Stimulated activated CD8-positive, alpha-beta memory T cell treated with anti-CD3 and anti-CD28 coated beads, Interleukin-12 subunit alpha, Interleukin-12 subunit beta, amount 100 ng/mL, for 24 hours (primary cell): Measurements from ENCODE around the gene ESPN.
"Not testable (repeated sequence)": the region's sequence is repeated elsewhere in the genome, so short reads cannot be mapped to it uniquely, and the experiment has no call there.

Experiments used
- DNase-seq: peaks from one replicate; pipeline ENCODE4 v3.0.0-alpha.2; 2020; ENCODE audit errors: extremely low read depth

ESPN gene

GRCh38 chr1:6424619-6425593 is at the start of gene ESPN:
TSS of gene ESPN (plus strand) at chr1:6424776. CDS start at chr1:6424956, 180 bp downstream.
- no peak for DNase-seq

- DNase-seq, result no peak
These were observed 46.4 kb upstream of the ESPN start for GRCh38 chr1:6378096-6378746.

- DNase-seq, result no peak
These were observed 44.5 kb upstream of the ESPN start for GRCh38 chr1:6380037-6380436.

- DNase-seq, result no peak
These were observed 40.4 kb upstream of the ESPN start for GRCh38 chr1:6384135-6384534.

GRCh38 chr1:6384962-6385361 is 39.6 kb upstream of the ESPN start:
- DNase-seq, result no peak

- DNase-seq, result no peak
These were observed 38.9 kb upstream of the ESPN start for GRCh38 chr1:6385488-6386191.

GRCh38 chr1:6386371-6386949 is 38.1 kb upstream of the ESPN start:
- DNase-seq, result no peak

GRCh38 chr1:6389971-6390370 is 34.6 kb upstream of the ESPN start:
- DNase-seq, result no peak

- no peak for DNase-seq
These were observed 32.4 kb upstream of the ESPN start for GRCh38 chr1:6391951-6392808.

GRCh38 chr1:6392809-6393399 is 31.7 kb upstream of the ESPN start:
- no peak for DNase-seq

- peak; percentile 77 for DNase-seq
These were observed 31.0 kb upstream of the ESPN start, which contains the start of gene ACOT7 for GRCh38 chr1:6393400-6394187. TSS of gene ACOT7 (minus strand) at chr1:6393767. CDS start at chr1:6393399, 368 bp downstream.

GRCh38 chr1:6395130-6395529 is 29.4 kb upstream of the ESPN start:
- not testable (repeated sequence) for DNase-seq

- DNase-seq, result not testable (repeated sequence)
These were observed 28.8 kb upstream of the ESPN start for GRCh38 chr1:6395781-6396244.

- DNase-seq, result no peak
These were observed 27.6 kb upstream of the ESPN start for GRCh38 chr1:6396998-6397397.

- DNase-seq, result no peak
These were observed 26.6 kb upstream of the ESPN start for GRCh38 chr1:6397844-6398441.

GRCh38 chr1:6399294-6399693 is 25.3 kb upstream of the ESPN start:
- no peak for DNase-seq

GRCh38 chr1:6401673-6402072 is 22.9 kb upstream of the ESPN start:
- DNase-seq, result no peak

- DNase-seq, result no peak
These were observed 16.6 kb upstream of the ESPN start for GRCh38 chr1:6408023-6408422.

- DNase-seq, result no peak
These were observed 15.5 kb upstream of the ESPN start for GRCh38 chr1:6409053-6409452.
